ENCODE results near the gene ABAT.
A peak's percentile ranks its signal among the peaks of the same experiment; 100 is the strongest.
"Not testable (repeated sequence)": the region's sequence is repeated elsewhere in the genome, so short reads cannot be mapped to it uniquely, and the experiment has no call there.

Gene ABAT

DNA sequence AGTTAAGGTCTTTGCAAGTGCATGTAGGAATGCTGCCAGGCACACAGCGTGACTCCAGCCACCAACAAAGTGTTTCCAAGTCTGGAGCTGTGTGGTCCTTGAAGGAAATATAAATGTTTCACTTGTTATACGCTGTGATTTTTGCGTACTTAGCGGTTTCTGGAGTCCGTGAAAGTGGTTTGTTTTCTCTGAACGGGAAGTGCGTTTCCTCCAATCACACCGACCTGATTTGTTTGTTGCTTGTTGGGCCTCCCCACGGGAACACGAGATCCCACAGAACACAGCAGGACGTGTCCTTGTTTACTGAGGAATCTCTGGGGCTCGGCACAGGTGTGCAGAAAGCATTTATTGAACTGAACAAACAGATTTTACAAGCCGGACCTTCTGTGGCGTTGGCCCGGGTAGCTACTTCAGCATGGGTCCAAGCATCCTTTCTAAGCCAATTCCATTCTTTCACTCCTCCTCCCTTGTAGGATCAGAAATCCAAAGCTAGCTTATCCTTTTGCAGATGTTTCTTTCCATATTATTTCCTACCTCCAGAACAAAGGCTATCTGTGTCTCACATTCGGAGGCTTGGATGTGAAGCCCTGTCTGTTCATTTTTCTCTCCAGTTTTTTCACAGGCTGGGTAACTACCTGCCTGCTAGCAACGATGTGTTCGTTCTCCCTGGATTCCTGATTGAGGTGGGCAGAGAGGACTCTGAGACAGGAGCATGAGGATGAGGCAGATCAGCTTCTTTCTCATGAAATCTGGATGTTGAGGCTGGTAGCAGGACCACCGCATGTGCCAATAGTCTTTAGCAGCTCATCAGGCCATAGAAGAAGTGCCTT lies 44.6 kb downstream of the ABAT start:
- DNase-seq = no peak

DNA sequence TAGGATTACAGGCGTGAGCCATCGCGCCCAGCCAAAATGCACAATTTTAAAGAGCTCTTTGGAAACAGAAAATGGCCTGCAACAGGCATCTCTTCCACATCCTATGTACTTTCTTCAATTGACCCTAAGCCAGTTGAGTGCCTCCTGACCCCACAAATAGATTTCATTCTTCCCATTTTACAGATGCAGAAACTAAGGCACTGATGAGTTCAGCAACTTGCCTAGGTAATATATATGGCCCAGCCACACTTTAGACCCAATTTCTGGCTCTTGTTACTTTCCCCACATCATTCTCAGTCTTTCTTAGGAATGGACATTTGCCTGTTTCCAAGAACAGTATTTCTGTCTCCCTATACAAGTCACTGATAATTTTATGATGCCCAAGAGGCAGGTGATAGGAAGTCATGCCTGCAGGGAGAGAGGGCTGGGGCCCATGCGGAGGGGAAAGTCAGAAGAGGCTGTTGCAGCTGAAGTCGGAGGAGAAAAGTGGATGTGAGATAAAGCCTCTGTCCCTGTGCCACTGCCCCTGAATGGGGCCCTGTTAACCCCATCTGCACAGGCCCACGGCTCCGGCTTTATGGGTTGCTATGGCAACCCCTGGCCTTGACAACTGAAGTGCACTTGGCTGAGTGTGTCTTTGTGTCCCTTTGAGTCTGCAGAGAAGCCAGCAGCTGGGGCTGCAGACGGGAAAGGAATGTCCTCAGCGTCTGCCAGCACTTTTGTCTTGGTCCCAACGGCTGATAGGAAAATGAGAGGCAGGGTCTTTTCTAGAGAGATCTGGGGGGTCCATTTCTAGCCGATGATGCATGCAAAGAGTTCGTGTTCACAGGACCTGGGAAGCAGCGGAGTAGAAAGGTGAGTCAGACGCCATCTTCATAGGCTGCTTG lies 45.9 kb downstream of the ABAT start:
- peak; percentile 82 for DNase-seq

DNA sequence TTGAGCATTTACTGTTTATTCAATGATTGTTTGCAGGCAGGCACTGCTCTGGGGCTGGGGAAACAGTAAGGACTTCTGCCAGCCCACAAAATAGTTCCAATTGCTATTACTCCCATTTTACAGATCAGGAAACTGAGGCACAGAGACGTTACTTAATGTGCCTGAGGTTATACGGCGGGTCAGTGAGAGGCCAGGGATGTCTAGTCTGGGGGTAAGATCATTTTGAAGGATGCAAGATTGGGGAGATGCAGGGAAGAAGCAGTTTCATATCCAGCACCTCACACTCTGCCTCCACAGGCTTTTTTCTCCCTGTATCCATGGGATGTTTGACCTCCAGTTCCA lies 46.5 kb downstream of the ABAT start:
- no peak for DNase-seq

DNA sequence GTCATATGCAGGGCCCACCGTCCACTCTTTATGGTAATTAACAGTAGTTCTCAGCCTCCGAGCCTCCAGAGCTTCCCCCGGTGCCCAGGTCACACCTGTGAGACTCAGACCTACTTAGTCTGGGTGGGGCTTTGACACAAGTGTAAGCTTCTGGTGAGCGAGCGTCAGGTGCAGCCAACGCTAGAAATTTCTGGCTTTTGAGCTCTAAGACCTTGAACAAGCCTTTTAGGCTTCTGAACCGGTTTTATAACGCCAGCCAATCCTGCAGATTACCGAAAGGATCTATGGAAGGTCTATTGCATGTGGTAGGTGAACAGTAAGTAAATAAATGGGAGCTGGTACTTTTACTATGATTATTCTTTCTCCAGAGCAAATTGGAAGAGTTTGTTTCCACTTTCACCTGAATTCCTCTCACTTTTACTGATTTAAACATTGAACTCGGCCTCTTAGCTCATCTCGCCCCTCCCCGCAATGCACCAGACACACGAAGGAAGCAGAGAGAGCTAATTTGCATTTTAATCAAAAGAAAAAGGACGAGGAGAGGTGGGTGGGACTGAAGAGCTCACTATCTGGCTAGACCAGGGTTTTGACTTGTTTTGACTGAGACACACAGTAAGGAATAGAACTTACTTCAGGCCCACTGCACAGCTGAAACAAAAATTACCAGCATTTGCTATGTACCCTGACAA lies 47.1 kb downstream of the ABAT start:
- DNase-seq = no peak

DNA sequence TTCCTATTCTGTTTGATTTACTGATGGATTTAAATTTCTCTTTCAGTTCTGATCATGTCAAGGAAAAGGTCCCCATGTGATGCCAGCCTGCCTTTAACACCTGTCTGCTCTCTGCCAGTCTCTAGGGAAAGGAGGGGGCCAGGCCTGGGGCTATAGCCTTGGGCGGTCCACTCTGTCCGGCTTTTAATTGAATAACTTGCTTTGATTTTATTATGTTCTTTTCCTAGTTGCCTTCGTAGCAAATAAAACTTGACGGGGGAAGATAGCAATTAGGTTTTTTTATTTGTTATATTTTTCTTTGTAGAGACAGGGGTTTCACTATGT lies 47.6 kb downstream of the ABAT start:
- no peak for DNase-seq

DNA sequence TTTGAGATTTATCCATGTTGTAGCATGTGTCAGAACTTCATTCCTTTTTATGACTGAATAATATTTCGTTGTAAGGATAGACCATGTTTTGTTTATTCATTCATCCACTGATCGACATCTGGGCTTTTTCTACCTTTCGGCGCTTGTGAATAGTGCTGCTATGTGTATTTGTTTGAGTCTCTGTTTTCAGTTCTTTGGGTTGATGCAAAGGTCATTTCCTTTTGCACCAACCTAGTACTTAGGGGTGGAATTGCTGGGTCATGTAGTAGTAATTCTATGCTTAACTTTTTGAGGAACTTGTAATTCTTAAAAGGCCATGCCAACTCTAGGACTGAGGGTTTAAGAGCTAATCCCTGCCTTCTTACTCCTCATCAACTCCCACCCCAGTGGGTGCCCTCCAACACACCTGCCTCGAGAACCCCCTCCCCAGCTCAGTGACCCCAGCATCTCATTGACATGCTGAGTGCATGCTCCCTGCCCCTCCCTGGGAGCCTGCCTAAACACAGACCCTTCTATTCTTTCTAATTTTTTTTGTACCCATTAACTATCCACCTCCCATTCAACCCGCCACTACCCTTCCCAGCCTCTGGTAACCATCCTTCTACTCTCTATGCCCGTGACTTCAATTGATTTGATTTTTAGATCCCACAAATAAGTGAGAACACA lies 51.2 kb downstream of the ABAT start:
- no peak for DNase-seq

DNA sequence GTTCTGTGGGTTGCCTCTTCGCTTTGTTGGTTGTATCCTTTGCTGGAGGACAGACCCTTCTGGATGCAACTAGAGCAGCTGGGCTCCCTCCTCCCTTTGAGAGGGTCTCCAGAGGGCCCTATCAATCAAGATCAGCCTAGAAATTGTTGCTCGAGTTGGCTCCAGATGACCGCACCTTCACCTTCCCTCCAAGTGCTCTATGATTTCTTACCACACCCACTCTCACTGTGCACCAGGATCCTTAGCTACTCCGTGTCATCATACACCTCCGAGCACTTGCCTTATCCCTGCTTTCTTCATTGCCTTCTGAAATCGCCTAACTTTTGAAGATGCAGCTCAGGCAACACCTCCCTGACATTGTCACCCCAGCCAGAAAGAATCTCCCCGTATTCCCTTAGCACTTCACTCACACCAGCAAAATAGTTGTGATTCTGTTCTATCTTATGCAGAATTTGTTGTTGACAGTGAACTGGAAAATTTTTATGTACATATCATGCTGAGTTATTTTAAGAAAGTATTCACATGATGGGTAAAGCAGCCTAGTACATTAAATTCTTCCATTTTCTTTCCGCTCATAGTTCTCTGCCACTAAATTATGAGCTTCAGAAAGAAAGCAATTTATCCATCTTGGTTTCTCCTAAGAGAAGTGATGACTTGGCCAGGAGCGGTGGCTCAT lies 52.9 kb downstream of the ABAT start:
- no peak for DNase-seq

DNA sequence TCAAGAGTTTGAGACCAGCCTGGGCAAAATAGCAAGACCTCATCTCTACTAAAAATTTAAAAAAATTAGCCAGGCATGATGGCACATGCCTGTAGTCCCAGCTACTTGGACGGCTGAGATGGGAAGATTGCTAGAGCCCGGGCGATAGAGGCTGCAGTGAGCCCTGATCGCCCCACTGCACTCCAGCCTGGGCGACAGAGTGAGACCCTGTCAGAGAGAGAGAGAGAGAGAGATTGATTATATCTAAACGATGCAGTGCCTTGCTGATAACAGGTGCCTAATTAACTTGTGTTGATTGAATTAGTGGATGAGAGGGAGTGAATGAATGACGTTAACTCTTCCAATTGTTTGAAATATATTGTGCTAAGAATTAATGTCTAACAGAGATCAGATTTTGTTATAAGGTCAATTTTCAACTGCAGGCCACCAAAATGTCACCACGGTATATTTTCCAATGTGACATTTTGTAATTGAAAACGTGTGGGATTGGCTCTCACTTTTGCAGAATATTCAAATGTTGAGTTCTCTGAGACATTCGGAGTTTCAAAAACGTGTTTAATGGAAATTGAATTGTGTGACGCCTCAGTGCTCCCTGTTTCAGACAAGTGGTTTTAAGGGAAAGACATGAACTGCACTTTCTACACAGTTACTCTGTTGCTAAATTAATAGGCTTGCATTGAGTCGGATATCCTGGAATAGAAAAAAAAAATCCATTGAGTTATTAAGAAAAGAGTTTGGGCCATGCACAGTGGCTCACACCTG lies 53.6 kb downstream of the ABAT start:
- no peak for DNase-seq

DNA sequence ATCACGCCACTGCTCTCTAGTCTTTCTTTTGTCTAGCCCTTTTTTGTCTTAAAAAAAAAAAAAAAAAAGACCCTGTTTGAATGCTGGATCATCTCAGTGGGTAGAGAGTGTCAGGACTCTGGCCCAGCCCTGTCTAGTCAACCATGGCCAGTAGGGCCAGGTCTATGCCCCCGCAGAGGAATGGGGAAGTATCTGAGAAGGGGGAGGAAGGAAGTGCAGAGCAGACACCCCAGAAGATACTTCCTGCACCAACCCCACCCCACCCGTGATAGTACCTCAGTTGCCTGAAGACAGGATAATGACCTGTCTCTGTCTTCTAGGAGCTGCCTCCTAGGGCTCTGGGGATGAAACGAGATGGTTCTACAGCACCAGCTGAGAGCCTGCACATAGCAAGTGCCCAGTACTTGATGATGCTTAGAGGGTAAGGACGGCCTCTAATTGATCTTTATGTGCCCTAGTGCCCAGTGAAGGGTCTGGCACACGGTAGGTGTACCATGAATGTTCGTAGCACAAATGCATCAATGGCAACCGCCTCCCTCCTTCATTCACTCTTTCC lies 55.4 kb downstream of the ABAT start:
- no peak for DNase-seq

DNA sequence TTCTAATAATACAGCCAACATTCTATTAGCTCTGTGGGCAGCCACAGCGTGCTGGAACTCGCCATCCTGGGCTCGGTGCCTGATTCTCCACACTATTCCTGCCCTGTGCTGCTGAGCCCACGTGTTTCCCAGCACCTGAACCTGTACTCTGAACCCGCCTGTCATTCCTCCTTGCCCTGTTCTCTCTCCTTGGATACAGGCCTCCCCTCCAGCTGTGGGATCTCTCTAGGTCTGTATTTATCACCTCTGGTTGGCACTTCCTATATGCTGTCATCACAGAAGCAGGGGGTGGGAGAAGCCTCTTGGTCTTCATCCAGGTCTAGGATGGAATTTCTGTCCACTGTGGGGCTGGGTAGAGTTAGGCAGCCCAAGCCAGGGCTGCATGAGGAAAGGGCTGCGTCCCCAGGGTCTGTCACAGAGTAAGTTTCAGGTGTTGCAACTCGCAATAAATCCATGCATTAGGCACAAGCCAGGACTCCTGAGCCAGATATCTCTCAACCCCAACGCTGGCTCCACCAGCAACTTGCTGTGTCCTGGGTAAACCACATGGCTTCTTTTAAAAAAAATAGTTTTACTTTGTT lies 56.0 kb downstream of the ABAT start:
- DNase-seq = no peak

DNA sequence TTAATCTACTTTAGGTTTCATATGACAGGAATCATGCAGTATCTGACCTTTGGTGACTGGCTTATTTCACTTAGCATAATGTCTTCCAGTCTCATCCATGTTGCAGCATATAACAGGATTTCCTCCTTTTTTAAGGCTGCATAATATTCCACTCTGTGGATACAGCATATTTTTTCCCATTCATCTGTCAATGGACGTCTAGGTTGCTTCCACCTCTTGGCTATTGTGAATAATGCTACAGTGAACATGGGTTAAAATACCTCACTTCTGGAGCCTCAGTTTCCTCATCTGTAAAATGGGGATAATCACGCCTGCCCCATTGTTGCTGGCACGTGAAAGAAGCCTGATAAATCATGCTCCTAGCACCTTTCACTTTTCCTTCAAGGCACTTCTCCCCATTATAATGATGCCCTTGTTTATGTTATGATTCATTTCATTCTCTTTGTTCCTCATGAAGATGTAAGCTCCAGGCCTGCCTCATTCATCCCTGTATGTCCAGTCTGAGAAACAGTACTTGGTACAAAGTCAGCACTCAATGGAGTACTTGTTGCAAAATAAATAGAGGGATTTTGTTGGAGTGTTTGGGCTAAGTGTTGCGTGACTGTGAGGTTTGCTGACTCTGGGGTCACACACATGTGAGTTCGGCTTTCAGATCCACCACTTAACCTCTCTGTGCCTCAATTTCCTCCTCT lies 59.6 kb downstream of the ABAT start:
- no peak for DNase-seq

DNA sequence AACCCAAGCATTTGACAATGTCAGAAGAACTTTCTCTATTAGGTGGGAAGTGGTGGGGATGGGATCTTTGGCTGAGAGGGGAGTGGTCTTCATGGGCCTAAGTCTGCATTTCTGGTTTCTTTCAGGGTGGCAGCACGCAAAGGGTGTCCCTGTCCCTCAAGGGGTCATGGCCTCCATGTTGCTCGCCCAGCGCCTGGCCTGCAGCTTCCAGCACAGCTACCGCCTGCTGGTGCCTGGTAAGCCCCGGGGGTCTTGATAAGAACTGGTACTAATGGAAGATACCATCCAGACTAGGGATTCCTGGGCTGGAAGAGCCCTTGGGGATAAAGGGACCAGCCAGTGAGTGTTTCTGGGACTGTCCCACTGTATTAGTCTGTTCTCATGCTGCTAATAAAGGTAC lies 61.2 kb downstream of the ABAT start:
- no peak for DNase-seq

DNA sequence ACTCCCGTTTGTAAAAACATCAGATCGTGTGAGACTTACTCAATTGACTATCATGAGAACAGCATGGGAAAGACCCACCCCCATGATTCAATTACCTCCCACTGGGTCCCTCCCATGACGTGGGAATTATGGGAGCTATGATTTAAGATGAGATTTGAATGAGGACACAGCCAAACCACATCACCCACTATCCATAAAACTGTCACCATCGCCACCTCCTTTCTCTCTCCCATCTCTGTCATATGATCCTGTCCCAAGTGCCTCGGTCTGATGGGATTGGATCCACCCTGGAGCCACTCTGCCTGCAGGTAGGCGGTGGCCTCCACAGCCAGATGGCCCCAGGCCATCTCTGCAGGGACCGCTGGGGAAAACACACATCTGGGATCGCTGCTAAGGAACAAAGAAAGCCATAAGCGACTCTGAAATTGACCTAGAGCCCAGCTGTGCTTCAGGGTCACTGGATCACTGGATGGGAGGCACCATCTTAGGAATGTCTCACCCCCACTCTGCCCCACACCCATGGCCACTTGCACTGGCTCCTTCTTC lies 61.8 kb downstream of the ABAT start:
- no peak for DNase-seq

DNA sequence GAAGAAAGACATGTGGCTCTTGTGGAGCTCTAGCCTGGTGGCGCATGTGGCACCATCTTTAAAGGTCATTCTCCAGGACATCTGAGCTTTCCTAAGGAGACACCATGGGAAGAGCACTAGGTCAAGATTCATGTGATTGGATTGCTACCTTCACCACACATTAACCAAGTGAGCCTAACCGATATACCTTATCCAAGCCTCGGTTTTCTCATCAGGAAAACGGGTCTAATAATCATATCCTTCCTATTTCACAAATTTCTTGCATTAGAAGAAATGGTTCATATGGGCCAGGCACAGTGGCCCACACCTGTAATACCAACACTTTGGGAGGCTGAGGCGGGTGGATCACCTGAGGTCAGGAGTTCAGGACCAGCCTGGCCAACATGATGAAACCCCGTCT lies 64.7 kb downstream of the ABAT start:
- no peak for DNase-seq

DNA sequence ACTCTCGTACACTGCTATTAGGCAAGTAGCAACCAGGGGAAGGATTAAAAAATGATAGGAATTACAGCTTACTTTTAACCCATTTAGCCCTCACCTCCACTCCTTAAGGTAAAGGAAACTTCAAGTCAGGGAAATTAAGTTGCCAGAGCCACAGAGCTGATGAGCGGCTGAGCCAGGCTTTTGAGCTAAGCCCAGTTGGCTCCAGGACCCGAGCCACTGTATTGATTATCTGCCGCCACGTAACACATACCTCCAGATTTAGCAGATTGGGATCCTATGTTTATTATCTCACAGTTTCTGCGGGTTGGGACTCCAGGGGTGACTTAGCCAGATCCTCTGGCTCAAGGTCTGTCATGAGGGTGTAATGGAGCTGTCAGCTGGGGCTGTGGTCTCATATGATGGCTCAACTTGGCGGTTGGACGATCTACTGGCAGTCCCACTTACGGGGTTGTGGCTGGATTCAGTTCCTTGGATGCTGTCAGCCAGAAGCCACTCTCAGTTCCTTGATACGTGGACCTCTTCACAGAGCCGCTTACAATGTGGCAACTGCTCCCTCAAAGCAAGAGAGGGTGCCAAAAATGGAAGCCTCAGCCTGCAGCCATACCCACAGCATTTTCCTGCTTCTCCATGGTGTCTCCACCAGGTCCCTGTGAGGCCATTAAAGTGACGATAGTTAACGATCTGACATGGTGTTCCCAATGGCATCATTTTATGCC lies 65.7 kb downstream of the ABAT start:
- no peak for DNase-seq

DNA sequence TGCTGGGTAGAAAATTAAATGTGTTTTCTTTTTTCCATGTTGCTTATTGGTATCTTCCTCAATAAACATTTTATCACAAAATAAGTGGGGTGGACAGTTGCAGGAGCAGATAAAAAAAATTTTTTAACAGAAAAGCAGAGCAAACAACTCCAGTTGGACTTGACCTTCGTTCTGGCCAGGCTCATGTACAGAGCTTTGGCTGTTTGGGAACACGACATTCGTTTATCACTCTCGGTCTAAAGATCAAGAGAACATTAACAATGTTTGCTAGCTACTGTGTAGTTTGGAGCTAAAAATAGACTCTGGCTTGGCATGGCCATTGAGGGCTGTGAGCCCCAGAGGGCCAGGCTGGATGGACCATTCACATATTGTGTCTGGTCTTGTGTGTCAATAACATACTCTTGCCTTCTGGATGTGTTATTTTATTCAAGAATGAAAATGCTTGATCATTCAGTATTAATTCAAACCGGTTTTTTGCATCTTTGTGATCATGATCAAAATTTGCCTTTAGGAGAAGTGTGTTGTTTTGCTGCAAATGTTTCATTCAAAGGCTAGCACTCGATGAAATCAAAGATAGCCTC lies 66.4 kb downstream of the ABAT start:
- no peak for DNase-seq

DNA sequence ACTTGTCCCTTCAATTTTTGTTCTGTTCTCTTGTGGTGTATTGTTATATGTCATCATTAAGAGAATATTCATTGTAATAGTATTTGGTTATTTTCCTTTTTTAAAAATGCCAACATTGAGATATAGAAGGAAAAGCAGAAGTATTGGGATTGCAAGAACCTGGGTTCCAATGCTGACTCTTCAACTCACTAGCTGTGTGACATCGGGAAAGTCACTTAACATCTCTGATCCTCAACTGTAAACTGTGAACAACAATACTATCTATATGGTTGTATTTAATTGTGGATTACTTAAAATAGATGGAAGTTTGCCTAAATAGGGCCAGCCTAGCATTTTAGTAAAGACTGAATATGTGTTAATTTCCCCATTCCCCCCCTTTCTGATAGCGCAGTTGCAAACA lies 67.2 kb downstream of the ABAT start:
- DNase-seq = no peak

DNA sequence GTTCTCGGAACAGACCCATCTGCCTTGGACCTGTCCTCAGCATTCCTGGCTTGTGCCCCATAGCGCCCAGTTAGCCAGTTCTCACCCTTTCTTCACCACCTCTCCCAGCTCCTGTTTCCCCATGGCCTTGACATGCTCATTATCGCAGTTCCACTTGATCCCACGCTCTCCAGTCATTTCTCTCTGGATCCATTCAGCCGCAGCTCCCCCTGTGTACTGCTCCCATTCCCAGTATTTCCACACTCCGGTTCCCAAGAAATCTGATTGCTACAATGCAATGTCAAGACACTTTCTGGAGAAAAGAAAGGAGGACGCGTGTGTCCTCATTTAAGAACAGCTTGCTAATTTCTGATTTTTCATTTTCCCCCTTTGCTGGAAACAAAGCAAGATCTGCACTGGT lies 67.7 kb downstream of the ABAT start:
- DNase-seq = no peak

DNA sequence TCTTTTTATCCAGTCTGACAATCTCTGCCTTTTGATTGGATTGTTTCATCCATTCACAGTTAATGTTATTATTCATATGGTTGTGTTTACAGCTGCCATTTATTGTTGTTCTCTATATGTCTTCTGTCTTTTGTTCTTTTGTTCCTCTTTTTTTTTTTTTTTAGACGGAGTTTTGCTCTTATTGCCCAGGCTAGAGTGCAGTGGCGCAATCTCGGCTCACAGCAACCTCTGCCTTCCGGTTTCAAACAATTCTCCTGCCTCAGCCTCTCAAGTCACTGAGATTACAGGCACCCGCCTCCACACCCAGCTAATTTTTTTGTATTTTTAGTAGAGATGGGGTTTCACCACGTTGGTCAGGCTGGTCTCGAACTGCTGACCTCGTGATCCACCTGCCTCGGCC lies 74.5 kb downstream of the ABAT start:
- not testable (repeated sequence) for DNase-seq
